Stimulated activated CD4-positive, alpha-beta T cell treated with anti-CD3 and anti-CD28 coated beads, TNF-alpha, amount 100 ng/mL, for 48 hours (primary cell): ENCODE measurements around the gene NDUFAF7.
"Not testable (repeated sequence)": the region's sequence is repeated elsewhere in the genome, so short reads cannot be mapped to it uniquely, and the experiment has no call there.

Experiments used
- DNase-seq, 3 donors: peaks; one replicate each; pipeline ENCODE4 v3.0.0-alpha.2; 2020; ENCODE audit warnings: low read depth in 3 of 3

NDUFAF7 gene

GRCh38 chr2:37211939-37212338, 19.5 kb upstream of the NDUFAF7 start:
- DNase-seq, result no peak

- no peak for DNase-seq
Observed at GRCh38 chr2:37215250-37215649, 16.2 kb upstream of the NDUFAF7 start.

GRCh38 chr2:37219046-37219445, 12.4 kb upstream of the NDUFAF7 start:
- DNase-seq, result no peak

GRCh38 chr2:37223131-37223530, 8.3 kb upstream of the NDUFAF7 start:
- DNase-seq, result no peak

GRCh38 chr2:37224063-37224462, 7.4 kb upstream of the NDUFAF7 start:
- DNase-seq, result no peak

GRCh38 chr2:37225129-37225528, 6.3 kb upstream of the NDUFAF7 start:
- DNase-seq, result not testable (repeated sequence)

GRCh38 chr2:37226863-37227262, 4.6 kb upstream of the NDUFAF7 start:
- no peak for DNase-seq

- DNase-seq, result no peak
Observed at GRCh38 chr2:37228788-37229187, 2.7 kb upstream of the NDUFAF7 start.

- no peak for DNase-seq
Observed at GRCh38 chr2:37230581-37230980, 877 bp upstream of the NDUFAF7 start.

- DNase-seq, result no peak
Observed at GRCh38 chr2:37232131-37232933, 874 bp downstream of the NDUFAF7 start.

GRCh38 chr2:37243435-37243834, 12.0 kb downstream of the NDUFAF7 start:
- no peak for DNase-seq

GRCh38 chr2:37244017-37244416, 12.6 kb downstream of the NDUFAF7 start:
- DNase-seq, result no peak

GRCh38 chr2:37244755-37245154, 13.3 kb downstream of the NDUFAF7 start:
- DNase-seq, result no peak

GRCh38 chr2:37246205-37246604, 14.7 kb downstream of the NDUFAF7 start:
- no peak for DNase-seq

GRCh38 chr2:37250869-37251740, 19.6 kb downstream of the NDUFAF7 start:
- no peak for DNase-seq

GRCh38 chr2:37262522-37262921, 31.1 kb downstream of the NDUFAF7 start:
- DNase-seq, result no peak

GRCh38 chr2:37263839-37264238, 32.4 kb downstream of the NDUFAF7 start:
- no peak for DNase-seq

- DNase-seq, result no peak
Observed at GRCh38 chr2:37267685-37268084, 36.2 kb downstream of the NDUFAF7 start.

- no peak for DNase-seq
Observed at GRCh38 chr2:37268111-37268510, 36.7 kb downstream of the NDUFAF7 start.

GRCh38 chr2:37271376-37272067, 40.1 kb downstream of the NDUFAF7 start:
- no peak for DNase-seq

GRCh38 chr2:37274359-37274965, 43.0 kb downstream of the NDUFAF7 start:
- no peak for DNase-seq

- no peak for DNase-seq
Observed at GRCh38 chr2:37276291-37276690, 44.8 kb downstream of the NDUFAF7 start.
